GM18505 (cell line): ENCODE results near the gene ALPK3.

Experiments used
- ATAC-seq: cut with Tn5 transposase; IDR thresholded peaks from one replicate; pipeline ENCODE4 v1.9.1; 2021; ENCODE audit not compliant: unreplicated experiment
- POLR2A ChIP-seq: IDR thresholded peaks from 4 replicates; pipeline ENCODE4 v1.6.1; 2011; ENCODE audit warnings: borderline replicate concordance; ENCODE audit not compliant: insufficient read depth, insufficient read length; ENCODE audit errors: extremely low read depth

The ALPK3 gene

GRCh38 chr15:84824260-84825007, 7.3 kb downstream of the ALPK3 start:
- no peak for ATAC-seq
- TF ChIP-seq POLR2A: no peak

GRCh38 chr15:84826369-84826823, 9.2 kb downstream of the ALPK3 start:
- no peak for ATAC-seq
- TF ChIP-seq POLR2A: no peak

- ATAC-seq: no peak
- TF ChIP-seq POLR2A: no peak
Measured at GRCh38 chr15:84827246-84827645, 10.1 kb downstream of the ALPK3 start.

- TF ChIP-seq POLR2A: no peak
- no peak for ATAC-seq
Measured at GRCh38 chr15:84828086-84828908, 11.1 kb downstream of the ALPK3 start.

GRCh38 chr15:84829428-84829827, 12.3 kb downstream of the ALPK3 start:
- no peak for TF ChIP-seq POLR2A
- no peak for ATAC-seq

GRCh38 chr15:84830036-84830435, 12.9 kb downstream of the ALPK3 start:
- TF ChIP-seq POLR2A: no peak
- no peak for ATAC-seq

- no peak for ATAC-seq
- TF ChIP-seq POLR2A: no peak
Measured at GRCh38 chr15:84831028-84831427, 13.9 kb downstream of the ALPK3 start.

- no peak for TF ChIP-seq POLR2A
- ATAC-seq: no peak
Measured at GRCh38 chr15:84831613-84832012, 14.5 kb downstream of the ALPK3 start.

GRCh38 chr15:84832448-84833040, 15.4 kb downstream of the ALPK3 start:
- ATAC-seq: no peak
- no peak for TF ChIP-seq POLR2A

DNA sequence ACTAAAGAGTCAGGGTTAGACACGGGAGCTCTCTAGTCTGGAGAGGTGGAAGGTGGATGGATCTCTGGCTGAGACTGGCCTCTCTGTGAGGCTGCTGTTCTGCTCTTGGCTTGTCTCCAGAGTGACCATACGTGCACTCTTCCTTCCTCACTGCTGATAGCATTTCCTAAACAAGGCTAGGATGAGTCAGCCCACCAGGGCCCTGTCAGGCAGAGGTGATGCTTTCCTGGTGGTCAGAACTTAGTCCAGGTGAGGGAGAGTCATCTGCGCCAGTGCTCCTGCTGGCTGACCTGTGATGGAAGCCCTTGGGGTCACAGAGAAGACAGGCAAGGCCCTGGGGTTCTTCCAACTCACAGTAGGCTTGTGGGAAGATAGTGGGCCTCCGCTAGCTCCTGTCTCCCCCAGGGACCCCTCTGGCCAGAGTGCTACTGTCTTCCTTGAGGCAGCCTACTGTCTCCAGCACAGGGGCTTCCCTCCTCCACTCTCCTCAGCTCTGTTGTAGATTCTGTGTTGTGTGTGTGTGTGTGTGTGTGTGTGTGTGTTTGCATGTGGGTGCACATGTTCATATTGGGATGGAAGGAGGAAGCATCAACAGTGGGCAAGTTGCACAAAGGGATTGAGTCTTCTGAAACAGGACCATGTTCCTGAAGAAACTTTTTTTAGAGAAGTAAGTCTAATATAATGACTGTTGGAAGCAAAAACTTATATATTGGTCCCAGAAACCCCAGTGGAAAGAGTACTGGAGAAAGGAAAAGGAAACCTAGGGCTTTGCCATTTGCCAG, 16.5 kb downstream of the ALPK3 start:
- no peak for ATAC-seq

GRCh38 chr15:84834229-84834955, 17.2 kb downstream of the ALPK3 start:
- no peak for TF ChIP-seq POLR2A
- no peak for ATAC-seq

More for the DNA sequence above, 16.5 kb downstream of the ALPK3 start:
- no peak for TF ChIP-seq POLR2A

DNA sequence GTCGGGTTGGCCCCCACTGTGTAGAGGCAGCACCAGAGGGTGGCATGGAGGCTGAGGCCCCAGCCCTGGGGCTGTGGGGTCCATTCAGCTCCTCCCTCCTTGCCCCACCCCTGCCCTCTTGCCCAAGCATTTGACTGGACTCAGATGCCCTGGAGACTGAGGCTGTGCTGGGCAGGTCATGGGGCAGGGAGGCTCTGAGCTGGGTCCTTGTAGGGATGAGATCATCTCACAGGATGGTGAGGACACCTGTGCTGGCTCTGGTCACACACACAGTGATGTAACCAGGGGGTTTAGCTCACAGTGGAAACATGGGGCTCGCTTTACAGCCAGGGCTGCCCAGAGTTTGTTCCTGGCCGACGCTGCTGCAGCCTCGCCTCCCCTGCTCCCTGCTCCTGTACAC, 17.8 kb downstream of the ALPK3 start:
- ATAC-seq: no peak

DNA sequence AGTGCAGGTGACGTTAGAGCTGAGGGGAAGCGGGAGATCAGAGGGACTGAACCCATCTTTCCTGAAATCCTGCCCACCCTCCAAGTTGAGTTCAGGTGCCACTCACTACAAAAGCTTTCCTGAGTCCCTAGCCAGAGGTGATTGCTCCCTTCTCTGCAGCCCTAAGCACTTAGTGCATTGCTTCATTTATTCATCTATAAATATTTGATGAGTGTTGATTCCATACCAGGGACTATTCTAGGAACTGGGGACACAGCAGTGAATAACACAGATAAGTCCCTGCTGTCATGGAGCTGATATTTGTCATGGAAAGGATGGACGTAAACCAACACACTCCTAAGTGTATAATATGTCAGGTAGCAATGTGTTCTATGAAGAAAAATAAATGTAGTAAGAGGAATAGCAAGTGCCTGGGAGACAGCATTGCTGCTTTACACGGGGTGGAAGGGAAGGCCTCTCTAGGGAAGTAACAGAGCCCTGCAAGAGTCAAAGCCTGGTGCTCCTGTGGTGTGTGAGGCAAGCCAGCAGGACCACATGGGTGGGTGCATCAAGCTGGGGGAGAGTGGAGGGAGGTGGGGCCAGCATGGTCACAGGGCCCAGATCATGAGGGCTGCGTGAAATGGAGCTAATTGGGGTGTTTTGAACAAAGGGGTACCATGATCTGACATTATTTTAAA, 18.6 kb downstream of the ALPK3 start:
- no peak for TF ChIP-seq POLR2A
- no peak for ATAC-seq

More for the DNA sequence above, 17.8 kb downstream of the ALPK3 start:
- TF ChIP-seq POLR2A: no peak

GRCh38 chr15:84836844-84837243, 19.7 kb downstream of the ALPK3 start:
- ATAC-seq: no peak
- TF ChIP-seq POLR2A: no peak
